NCI-H146 (cell line): ENCODE measurements around the gene CDH13.

Experiments
- DNase-seq: peaks from one replicate; lab custom pipeline; 2025; lab: John Stamatoyannopoulos, UW

The CDH13 gene

GRCh38 chr16:83768986-83769385 lies 1142.2 kb downstream of the CDH13 start:
- DNase-seq: no peak

GRCh38 chr16:83769397-83770008 lies 1142.7 kb downstream of the CDH13 start:
- DNase-seq: no peak

GRCh38 chr16:83771306-83771942 lies 1144.7 kb downstream of the CDH13 start:
- no peak for DNase-seq

- DNase-seq: no peak
Observed at GRCh38 chr16:83772806-83773205, 1146.0 kb downstream of the CDH13 start.

GRCh38 chr16:83774066-83774465 lies 1147.3 kb downstream of the CDH13 start:
- DNase-seq: no peak

GRCh38 chr16:83776944-83777343 lies 1150.2 kb downstream of the CDH13 start:
- DNase-seq: no peak

- DNase-seq: no peak
Observed at GRCh38 chr16:83779886-83780285, 1153.1 kb downstream of the CDH13 start.

- DNase-seq: no peak
Observed at GRCh38 chr16:83785455-83785854, 1158.7 kb downstream of the CDH13 start.

- no peak for DNase-seq
Observed at GRCh38 chr16:83789642-83790401, 1163.1 kb downstream of the CDH13 start.

- no peak for DNase-seq
Observed at GRCh38 chr16:83791916-83792315, 1165.1 kb downstream of the CDH13 start.

- DNase-seq: no peak
Observed at GRCh38 chr16:83792391-83792790, 1165.6 kb downstream of the CDH13 start.

- DNase-seq: no peak
Observed at GRCh38 chr16:83793179-83793578, 1166.4 kb downstream of the CDH13 start.

- no peak for DNase-seq
Observed at GRCh38 chr16:83794860-83795554, 1168.2 kb downstream of the CDH13 start.

GRCh38 chr16:83797013-83797412 lies 1170.2 kb downstream of the CDH13 start:
- peak; percentile 36 for DNase-seq

GRCh38 chr16:83799336-83799735 lies 1172.6 kb downstream of the CDH13 start:
- no peak for DNase-seq

GRCh38 chr16:83802135-83802534 lies 1175.4 kb downstream of the CDH13 start:
- no peak for DNase-seq

- DNase-seq: no peak
Observed at GRCh38 chr16:83802554-83803205, 1175.9 kb downstream of the CDH13 start.

- no peak for DNase-seq
Observed at GRCh38 chr16:83803811-83804210, 1177.0 kb downstream of the CDH13 start.

- DNase-seq: no peak
Observed at GRCh38 chr16:83804366-83804765, 1177.6 kb downstream of the CDH13 start.

GRCh38 chr16:83806036-83806435 lies 1179.3 kb downstream of the CDH13 start:
- DNase-seq: no peak

GRCh38 chr16:83806731-83807130 lies 1180.0 kb downstream of the CDH13 start:
- no peak for DNase-seq

GRCh38 chr16:83807327-83807709 lies 1180.5 kb downstream of the CDH13 start:
- DNase-seq: no peak
